Measurements from ENCODE around the gene UBN1. TPM values are rescaled to one million over a fixed set of nuclear protein-coding genes. Genes with fewer than 3 reads are reported as not detected.

The UBN1 gene
- polyA plus RNA-seq, 3 donors, result 5.3 to 24.5 (median 7.3) TPM

DNA sequence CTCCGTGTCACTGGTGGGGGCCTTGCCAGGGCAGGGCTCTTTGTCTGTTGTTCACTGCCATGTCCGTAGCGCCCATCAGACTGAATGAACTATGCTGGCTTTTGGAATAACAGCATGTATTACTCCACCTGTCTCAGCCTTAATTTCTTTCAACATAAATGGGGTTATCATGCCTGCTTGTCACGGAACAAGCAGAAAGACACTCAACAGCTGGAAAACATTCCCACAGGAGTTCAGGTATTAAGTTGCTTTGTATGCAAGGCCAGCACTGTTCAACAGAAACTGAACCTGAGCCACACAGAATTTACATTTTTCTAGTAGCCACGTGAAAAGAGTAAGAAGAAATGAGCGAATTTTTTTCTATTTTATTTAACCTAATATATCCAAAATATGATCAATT, 76.6 kb downstream of the UBN1 start:
- no peak overlapping the region for H3K4me3 Mint-ChIP-seq
- no peak overlapping the region for H2AFZ ChIP-seq (ENCODE audit: insufficient read depth, low read depth, low read length, poor library complexity, severe bottlenecking)
- no peak overlapping the region for H3K4me2 ChIP-seq (replicated peaks; ENCODE audit: extremely low read depth, low read length, poor library complexity, severe bottlenecking)
- no peak overlapping the region for H3K27ac Mint-ChIP-seq
- peaks cover 21 to 22% of the 10 kb centered on the region in 2 donors for H3K9me3 ChIP-seq (replicated peaks in 1 of 2; ENCODE audit: control insufficient read depth in 1 of 2, insufficient read depth in 1 of 2, low read length in 2 of 2)
- H3K4me3 ChIP-seq (replicated peaks in 1 of 3; ENCODE audit: low read depth in 2 of 3, low read length in 3 of 3), result no peak overlapping the region
- H3K79me2 ChIP-seq (ENCODE audit: insufficient read depth, low read length), result no peaks in the 10 kb centered on the region
- peaks cover 0 to 1% of the 10 kb centered on the region in 2 donors for H3K36me3 Mint-ChIP-seq
- H3K4me1 Mint-ChIP-seq, result no peaks in the 10 kb centered on the region
- TF ChIP-seq, protein P1, sequence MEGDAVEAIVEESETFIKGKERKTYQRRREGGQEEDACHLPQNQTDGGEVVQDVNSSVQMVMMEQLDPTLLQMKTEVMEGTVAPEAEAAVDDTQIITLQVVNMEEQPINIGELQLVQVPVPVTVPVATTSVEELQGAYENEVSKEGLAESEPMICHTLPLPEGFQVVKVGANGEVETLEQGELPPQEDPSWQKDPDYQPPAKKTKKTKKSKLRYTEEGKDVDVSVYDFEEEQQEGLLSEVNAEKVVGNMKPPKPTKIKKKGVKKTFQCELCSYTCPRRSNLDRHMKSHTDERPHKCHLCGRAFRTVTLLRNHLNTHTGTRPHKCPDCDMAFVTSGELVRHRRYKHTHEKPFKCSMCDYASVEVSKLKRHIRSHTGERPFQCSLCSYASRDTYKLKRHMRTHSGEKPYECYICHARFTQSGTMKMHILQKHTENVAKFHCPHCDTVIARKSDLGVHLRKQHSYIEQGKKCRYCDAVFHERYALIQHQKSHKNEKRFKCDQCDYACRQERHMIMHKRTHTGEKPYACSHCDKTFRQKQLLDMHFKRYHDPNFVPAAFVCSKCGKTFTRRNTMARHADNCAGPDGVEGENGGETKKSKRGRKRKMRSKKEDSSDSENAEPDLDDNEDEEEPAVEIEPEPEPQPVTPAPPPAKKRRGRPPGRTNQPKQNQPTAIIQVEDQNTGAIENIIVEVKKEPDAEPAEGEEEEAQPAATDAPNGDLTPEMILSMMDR (IDR thresholded peaks at IDR 0.05), result no peak
- no peaks in the 10 kb centered on the region for H3K4me1 ChIP-seq (ENCODE audit: control insufficient read depth in 1 of 2, insufficient read depth in 2 of 2, low read length in 2 of 2)
- no peaks in the 10 kb centered on the region for H4K20me1 ChIP-seq (ENCODE audit: insufficient read depth, low read length)
- no peaks in the 10 kb centered on the region for H3K27me3 ChIP-seq (ENCODE audit: control insufficient read depth in 2 of 2, insufficient read depth in 2 of 2, low read length in 2 of 2)
- H3K9me3 Mint-ChIP-seq, result peaks cover 15 to 28% (median 24%) of the 10 kb centered on the region in 7 donors
- intact Hi-C loops (cut with micrococcal nuclease), result no loop called here
- H3K27me3 Mint-ChIP-seq (ENCODE audit: low read depth in 3 of 3), result peaks cover 9 to 24% (median 12%) of the 10 kb centered on the region in 3 donors
- H3K9ac ChIP-seq (ENCODE audit: insufficient read depth, low read length, poor library complexity, severe bottlenecking), result no peak overlapping the region
- 100% methylated on average over 4 of the region's 6 CpGs for WGBS (ENCODE audit: insufficient coverage)
- no peak for DNase-seq
- no peaks in the 10 kb centered on the region for H3K36me3 ChIP-seq (replicated peaks in 1 of 2; ENCODE audit: control insufficient read depth in 1 of 2, insufficient read depth in 2 of 2, low read length in 2 of 2)
- no peak overlapping the region for H3K27ac ChIP-seq (ENCODE audit: low read depth in 1 of 2, low read length in 2 of 2)

DNA sequence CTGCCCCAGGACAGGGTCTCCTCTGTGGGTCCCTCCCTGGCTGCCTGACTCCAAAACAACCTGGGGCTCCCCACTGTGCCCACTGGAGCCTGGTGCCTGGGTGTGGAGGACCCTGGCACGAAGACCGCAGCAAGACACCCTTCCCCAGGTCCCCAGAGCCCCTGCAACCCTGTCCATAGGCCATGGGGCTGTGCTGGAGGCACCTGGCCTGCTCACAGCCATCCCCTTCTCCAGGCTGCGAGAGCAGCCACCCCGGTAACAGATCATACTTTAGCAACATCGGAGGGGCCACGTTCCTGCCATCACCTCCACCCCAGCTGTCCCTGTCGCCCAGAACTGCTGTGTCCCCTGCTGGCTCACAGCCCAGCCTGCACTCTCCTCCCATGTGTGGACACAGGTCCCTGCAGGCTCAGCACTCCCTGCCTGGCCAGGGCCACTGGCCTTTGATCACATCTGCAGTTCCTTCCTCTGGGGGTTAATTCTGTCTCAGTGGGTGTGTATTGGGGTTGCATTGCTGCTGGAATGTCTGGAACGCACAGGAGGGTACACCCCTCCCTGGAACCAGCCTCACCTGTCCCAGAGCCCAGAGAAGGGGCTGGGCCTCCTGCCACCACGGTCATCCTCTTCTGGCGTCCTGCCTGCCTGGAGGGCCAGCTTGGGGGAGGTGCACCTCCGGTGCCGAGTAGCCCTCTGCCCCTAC, 77.5 kb downstream of the UBN1 start:
- Histone ChIP-seq H3K9ac (ENCODE audit: insufficient read depth, low read length, poor library complexity, severe bottlenecking) (no peak overlapping the region), H3K4me1 (ENCODE audit: control insufficient read depth in 1 of 2, insufficient read depth in 2 of 2, low read length in 2 of 2) (no peaks in the 10 kb centered on the region), H3K36me3 (replicated peaks in 1 of 2; ENCODE audit: control insufficient read depth in 1 of 2, insufficient read depth in 2 of 2, low read length in 2 of 2) (no peaks in the 10 kb centered on the region), H3K9me3 (replicated peaks in 1 of 2; ENCODE audit: control insufficient read depth in 1 of 2, insufficient read depth in 1 of 2, low read length in 2 of 2) (peaks cover 21 to 22% of the 10 kb centered on the region in 2 donors), H3K27ac (ENCODE audit: low read depth in 1 of 2, low read length in 2 of 2) (no peak overlapping the region), H3K4me3 (replicated peaks in 1 of 3; ENCODE audit: low read depth in 2 of 3, low read length in 3 of 3) (no peak overlapping the region), H4K20me1 (ENCODE audit: insufficient read depth, low read length) (no peaks in the 10 kb centered on the region), H2AFZ (ENCODE audit: insufficient read depth, low read depth, low read length, poor library complexity, severe bottlenecking) (no peak overlapping the region), H3K79me2 (ENCODE audit: insufficient read depth, low read length) (no peaks in the 10 kb centered on the region), H3K27me3 (ENCODE audit: control insufficient read depth in 2 of 2, insufficient read depth in 2 of 2, low read length in 2 of 2) (no peaks in the 10 kb centered on the region), H3K4me2 (replicated peaks; ENCODE audit: extremely low read depth, low read length, poor library complexity, severe bottlenecking) (no peak overlapping the region)
- WGBS (ENCODE audit: insufficient coverage), result 84% methylated on average over 11 of the region's 12 CpGs
- Mint-ChIP-seq H3K4me3 (no peak overlapping the region), H3K36me3 (peaks cover 0 to 1% of the 10 kb centered on the region in 2 donors), H3K9me3 (peaks cover 15 to 28% (median 24%) of the 10 kb centered on the region in 7 donors), H3K4me1 (no peaks in the 10 kb centered on the region), H3K27me3 (ENCODE audit: low read depth in 3 of 3) (peaks cover 6 to 26% (median 9%) of the 10 kb centered on the region in 3 donors), H3K27ac (no peak overlapping the region)
- no peak for DNase-seq
- intact Hi-C loops (cut with micrococcal nuclease), result no loop called here
- TF ChIP-seq, protein P1 (IDR thresholded peaks at IDR 0.05), result no peak
